Right renal cortex interstitium (tissue), 3 donors: Measurements from ENCODE around the gene IGFBPL1. TPM values are rescaled to one million over a fixed set of nuclear protein-coding genes. Genes with fewer than 3 reads are reported as not detected.
"Not testable (repeated sequence)": the region's sequence is repeated elsewhere in the genome, so short reads cannot be mapped to it uniquely, and the experiment has no call there.

Source experiments
- DNase-seq, 3 donors: peaks; one replicate each; pipeline ENCODE4 v3.0.0-alpha.2; 2013; ENCODE audit warnings: low read depth in 3 of 3, low spot score in 2 of 3
- polyA plus RNA-seq, 3 donors: library from polyadenylated mRNA; unstranded; fragments of 120-200 nt; gene quantifications; one replicate each; pipeline ENCODE4 v1.2.1, GENCODE V29; 2013; ENCODE audit not compliant: insufficient read length in 3 of 3

The IGFBPL1 gene, protein sequence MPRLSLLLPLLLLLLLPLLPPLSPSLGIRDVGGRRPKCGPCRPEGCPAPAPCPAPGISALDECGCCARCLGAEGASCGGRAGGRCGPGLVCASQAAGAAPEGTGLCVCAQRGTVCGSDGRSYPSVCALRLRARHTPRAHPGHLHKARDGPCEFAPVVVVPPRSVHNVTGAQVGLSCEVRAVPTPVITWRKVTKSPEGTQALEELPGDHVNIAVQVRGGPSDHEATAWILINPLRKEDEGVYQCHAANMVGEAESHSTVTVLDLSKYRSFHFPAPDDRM
- 1 to 10 TPM; 1.5 to 1.9 (median 1.8) TPM for polyA plus RNA-seq

DNA sequence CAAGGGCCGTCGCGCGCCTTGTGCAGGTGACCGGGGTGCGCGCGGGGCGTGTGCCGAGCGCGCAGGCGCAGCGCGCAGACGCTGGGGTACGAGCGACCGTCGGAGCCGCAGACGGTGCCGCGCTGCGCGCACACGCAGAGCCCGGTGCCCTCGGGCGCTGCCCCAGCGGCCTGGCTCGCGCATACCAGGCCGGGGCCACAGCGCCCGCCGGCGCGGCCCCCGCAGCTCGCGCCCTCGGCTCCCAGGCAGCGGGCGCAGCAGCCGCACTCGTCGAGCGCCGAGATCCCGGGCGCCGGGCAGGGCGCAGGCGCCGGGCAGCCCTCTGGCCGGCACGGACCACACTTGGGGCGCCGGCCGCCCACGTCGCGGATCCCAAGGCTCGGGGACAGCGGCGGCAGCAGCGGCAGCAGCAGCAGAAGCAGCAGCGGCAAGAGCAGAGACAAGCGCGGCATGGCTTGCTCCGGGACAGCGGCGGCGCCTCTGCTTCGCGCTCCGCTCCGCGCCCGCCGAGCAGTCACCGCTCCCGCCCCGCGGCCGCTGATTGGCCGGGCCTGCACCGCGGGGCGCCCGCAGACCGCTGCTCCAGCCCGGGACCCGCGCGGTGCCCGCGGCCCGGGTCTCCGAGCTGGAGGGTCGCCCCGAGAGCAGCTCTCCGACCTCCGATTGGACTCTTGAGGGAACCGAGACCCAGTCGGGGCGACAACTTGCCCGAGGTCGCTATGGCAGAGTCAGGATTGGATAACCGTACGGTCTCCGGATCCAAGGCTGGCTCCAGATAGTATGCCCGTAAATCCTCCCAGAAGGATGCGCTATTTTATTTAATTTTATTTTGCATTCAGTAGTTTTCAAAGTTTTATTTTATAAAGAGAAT, at the start of gene IGFBPL1:
Gene IGFBPL1 (minus strand): TSS at position 482 of the 871 bp plus-strand sequence. CDS start 30 bp downstream, at position 452.
- DNase-seq = no peak

DNA sequence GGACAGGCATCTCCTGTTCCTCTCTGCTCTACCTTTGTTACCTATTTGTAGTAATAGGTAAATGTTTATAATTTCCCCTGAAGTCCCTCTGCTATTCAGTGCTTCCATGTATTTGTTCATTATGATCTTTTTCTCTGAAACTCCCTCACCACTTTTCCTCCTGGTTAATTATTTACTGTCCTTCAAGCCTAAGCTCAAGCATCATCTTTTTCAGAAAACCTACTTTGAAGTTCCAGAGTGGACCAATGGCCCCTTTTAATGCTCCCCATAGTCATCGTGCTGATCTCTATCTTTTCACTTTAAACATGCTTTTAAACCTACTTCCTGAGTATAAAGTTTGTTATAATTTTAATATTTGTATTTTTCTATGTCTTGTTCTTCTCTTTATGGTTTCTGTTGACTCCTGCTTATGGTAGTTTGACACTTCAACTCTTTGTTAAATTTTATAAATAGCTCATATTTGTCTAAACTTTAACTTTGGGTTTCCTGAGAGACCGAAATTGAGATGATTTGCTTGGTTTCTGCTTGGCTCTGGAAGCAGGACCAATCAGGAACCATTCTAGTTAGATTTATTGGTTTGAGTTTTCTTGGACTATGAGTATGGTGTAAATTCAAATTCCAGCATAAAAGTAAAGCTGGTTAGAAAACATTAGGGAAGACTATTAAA, 48.5 kb upstream of the IGFBPL1 start:
- not testable (repeated sequence) for DNase-seq

DNA sequence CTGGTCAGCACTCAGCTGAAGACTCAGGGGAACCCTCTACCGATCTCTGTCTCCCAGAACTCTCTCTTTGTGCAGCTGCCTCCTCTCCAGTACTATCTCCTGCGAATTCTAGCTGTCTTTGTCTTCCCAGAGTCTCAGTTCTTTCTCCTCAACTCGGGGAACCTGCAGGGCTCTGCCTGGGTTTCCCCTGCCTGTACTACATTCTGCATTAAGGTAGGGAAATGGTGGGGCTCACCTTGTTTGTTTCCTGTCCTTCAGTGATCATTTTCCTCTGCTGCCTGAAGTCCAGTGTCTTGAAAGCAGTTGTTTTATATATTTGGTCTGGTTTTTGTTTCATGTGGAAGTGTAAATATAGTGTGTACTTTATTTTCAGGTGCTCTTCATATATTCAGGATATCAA, 43.1 kb upstream of the IGFBPL1 start:
- DNase-seq = no peak

DNA sequence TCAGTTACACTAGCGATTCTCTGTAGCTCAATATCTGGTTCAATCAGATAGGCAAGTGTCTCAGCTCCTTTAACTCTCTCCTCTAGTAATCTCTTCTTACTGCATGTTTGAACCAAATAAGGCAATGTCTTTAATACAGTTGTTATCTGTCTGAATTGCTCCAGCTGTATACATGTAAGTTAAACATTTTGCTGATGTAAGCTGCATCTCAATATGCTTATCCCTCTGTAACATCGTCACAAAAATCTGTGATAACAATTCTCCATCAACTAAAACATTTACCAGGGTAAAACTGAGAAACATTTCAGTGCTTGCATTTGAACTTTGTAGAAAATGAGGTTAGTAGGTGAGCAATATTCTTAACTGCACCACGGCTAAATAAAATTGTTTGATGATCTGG, 29.6 kb upstream of the IGFBPL1 start:
- DNase-seq = no peak

DNA sequence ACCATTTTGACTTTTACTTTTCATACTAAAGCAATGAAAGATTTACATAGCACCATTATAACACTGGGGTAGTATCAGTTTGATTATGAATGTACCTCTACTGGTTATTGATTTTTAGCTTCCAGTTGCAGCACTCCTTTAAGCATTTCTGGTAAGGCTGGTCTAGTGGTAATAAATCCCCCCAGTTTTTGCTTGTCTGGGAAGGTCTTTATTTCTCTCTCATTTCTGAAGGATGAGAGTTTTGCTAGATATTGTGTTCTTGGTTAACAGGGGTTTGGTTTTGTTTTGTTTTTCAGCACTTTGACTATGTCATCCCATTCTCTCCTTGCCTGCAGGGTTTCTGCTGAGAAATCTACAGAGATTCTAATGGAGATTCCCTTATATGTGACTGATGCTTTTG, 26.9 kb upstream of the IGFBPL1 start:
- DNase-seq = no peak

DNA sequence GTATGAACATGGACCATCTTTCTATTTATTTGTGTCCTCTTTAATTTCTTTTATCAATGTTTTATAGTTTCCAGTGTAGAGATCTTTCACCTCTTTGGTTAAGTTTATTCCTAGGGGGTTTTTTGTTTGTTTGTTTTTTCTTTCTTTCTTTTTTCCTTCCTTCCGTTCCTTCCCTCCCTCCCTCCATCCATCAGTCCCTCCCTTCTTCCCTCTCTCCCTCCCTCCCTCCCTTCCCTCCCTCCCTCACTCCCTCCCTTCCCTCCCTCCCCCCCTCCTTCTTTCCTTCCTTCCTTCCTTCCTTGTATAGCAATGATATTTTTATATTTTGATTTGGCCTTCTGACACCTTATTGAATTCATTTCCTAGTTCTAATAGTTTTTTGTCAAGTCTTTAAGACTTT, 23.4 kb upstream of the IGFBPL1 start:
- DNase-seq = no peak

DNA sequence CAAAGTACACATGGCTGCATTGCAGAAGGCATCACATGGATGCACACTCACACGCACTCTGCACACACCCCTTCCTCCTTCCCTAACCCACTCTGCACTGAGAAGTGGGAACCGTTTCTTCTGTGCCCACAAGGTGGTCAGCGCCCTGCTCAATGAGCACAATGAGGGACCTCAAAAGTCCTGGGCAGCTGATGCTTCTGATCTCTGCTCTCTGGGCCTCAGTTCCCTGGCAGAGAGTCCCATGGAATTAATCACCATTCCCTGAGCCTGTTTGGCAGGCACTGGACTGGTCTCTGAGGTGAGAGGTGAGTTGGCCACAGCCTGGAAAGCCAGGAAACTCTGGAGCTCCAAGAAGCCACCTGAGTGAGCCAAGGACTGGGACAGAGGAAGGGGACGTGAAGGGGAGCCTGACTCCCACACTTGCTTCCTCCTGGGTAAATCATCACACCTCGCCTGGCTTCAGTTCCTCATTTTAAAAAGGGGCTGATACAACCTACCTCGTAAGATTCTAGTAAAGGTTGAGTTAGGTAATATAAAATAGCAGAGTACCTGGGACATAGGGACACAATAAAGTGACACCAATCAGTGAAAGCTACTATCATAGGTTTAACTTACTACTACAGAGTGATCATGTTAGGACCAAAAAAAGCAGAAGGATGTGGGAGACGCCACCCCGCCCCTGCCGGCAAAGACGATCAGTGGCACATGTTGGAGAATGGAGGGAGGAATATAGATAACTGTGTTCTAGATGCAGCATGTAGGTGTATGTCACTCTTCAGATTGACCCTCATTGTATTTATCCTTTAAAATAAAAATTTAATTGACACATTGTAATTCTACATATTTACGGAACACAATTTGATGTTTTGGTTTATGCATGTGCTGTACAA, 21.1 kb upstream of the IGFBPL1 start:
- DNase-seq = no peak

DNA sequence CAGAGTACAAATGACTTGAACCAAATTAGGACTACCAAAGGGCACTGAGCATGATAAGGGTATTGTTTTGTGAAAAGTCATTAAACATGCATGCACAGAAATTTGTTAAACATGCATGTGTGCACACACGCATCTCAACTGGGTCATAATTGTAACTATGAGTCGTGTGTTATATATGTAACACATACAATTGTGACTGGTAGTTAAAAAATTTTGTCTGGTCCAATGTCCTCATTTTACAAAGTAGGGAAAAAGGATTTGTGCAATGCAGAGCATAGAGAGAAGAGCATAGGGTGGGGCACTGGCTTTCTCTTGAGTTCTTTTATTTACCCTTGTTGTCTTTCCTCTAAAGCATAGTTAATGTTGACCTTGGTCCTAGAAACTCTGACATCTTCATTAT, 19.3 kb upstream of the IGFBPL1 start:
- DNase-seq = no peak

DNA sequence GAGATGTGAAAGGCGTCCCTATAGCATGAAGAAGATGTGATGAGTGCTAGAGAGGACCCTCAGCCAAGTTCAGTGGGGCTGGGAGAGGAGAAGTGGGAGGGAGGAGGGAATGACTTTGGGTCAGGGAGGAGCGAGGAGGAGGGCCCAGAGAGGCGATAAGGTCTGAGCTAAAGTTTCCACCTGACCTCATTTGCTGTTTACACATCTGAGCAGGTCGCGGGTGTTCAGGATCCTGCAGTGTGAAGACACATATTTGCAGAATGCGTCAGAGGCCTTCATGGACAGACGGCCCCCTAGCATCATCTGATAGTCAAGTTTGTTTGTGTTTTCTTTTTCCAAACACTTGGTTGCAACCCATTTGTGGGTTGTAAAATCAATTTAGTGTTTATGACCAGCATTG, 18.9 kb upstream of the IGFBPL1 start:
- no peak for DNase-seq

DNA sequence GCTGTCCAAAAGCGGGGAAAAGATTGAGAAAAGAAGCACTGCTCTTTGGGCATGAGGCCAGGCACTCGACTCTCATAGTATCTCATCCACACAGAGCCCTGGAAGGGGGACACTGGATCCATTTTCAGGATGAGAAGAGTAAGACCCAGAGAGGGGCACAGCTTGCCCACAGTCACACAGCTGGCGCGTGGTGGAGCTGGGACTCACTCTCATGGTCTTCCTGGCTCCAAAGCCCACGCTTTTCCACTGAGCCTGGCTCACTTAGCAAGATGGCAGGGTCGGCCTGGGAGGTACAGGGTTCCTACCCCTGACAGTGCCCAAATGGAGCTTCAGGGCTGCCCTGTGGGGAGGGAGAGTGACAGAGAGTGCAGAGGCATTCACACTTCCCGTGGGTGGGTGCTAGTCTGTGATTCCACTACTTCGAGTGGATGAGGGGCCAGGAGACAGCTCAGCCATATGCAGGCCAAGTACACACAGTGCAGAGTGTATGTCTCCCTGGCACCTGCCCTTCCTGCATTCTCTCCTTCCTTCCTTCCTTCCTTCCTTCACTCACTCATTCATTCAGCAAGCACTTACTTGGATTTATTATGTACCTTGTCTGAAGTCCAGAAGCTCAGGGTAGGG, 18.3 kb upstream of the IGFBPL1 start:
- no peak for DNase-seq

DNA sequence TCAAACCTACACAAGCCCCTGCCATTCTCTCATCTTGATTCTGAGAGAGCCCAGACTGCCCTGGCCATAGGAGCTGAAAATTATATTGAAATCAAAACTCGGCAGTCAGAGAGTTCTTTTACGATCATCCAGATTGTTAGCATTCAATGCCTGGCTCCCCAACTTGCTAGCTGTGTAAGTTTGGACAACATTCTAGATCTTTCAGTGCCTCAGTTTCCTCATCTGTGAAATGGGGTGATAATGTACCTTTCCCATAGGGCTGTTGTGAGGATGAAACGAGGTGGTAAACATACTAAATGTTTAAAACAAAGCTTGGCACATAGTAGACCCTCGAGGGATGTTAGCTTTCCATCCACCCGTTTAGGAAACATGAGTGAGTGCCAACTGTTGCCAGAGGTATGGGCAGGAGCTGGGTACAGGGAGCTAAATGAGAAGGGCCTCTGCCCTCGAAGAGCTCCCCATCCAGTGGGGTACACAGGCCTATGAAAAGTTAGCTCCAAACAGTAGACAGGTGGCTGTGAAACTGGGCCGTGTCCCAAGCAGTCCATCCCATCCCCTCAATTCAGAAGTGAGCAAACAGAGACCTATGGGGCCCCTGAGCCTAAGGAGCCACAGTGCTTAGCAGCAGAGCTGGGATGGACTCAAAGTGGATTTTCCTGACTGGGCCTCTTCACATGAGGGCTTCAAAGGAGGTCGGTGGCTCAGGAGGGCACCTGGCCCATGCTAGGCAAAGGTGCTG, 17.3 kb upstream of the IGFBPL1 start:
- no peak for DNase-seq

DNA sequence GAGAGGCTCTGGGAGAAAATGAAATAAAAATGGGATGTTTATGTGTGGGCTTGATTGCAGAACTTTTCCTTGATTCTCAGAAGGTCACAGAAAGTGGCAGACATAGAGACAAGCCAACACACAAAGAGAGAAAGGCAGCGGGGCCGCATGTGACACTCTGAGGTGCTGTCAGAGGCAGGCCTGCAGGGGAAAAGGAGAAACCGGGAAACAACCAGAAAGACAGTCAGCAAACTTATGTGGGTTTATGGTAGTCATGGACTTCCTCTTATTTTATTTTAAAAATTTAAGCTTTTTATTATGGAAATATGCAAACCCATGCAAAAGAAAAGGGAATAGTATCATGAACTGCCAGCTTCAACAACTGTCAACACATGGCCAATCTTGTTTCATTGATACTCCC, 16.3 kb upstream of the IGFBPL1 start:
- no peak for DNase-seq

DNA sequence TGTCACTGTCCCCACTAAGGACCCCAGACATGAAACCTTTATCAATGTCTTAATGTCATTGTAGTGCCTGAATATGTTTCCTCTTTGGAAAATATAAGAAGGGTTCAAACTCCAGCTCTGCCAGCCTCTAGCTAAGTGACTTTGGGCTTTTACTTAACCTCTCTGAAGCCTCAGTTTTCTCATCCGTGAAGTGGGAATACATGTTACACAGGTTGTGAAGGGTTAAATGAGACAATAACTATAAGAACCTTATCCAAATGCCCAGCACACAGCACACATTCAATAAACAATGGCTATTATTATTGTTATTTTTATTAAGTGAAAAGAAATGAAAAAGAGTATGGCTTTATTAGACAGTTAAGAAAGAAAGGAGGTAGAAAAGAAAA, 15.7 kb upstream of the IGFBPL1 start:
- no peak for DNase-seq

DNA sequence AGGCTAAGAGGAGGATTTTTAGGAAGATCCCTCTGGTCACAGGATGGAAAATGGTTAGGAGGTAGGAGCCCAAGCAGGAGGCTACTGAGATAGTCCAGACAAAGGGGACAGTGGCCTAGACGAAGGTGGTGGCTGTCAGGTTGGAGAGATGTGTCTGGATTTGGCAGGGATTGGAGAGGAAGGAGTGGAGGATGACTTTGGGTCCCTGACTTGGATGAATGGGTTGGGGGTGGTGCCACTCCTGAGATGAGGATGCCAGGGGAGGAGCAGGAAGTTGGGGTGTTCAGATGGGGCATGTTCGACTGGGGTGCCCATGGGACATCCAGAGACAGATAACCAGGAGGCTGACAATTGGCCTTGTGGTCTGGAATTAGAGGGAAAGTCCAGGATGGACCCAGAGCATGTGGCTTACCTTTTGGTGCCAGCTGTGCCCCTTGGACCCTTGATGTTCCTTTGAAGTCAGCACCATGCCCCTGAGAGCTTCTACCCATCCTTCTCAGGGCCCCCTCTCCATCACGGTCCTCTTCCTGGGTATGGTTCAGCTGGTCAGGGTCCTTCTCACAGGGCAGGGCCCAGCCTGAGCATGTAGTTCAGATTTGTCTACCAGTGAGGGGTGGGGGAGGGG, 15.1 kb upstream of the IGFBPL1 start:
- DNase-seq = no peak

DNA sequence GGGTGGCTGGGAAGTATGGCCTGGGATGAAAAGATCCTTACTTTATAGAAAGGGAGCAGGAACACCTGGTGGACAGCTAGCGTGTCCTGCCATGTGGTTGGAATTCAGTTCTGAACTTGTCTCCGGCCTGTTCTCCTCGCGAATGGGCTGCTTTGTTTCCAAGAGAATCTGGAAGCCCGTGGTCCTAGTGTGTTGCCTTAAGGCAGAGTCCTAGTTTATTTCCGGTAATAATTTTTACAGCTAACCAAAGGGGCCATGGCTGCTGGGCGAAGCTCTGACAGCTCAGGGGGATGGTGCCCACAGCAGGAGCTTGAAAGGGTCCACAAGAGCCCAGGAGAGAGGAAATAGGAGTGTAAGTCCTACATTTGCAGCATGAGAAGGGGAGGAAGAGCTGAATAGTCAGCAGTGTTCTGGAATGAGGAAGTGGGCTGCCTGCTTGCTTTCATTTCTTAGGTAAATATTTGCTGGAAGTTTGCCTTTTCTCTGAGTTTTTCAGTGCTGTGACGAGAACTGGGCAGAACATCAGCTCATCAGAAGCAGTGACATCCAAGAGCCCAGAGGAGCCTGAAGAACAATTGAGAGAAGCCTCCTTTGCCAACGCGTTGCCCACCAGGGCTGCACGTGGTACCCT, 13.1 kb upstream of the IGFBPL1 start:
- no peak for DNase-seq

DNA sequence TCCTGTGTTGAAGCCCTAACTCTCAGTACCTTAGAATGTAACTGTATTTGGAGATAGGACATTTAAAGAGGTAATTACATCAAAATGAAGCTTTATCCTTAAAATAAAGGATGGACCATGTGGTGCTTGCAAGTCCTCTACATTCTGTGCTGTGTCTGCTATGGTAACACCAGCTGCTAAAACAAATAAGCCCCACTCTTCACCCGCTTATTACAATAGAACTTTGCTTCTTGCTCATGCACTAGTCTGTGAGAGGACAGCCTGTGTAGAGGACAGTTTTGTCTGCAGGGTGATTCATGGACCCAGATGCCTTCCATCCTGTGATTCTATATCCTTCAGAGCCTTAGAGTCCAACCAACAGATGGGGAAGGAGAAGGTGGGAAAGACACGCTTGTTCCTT, 12.5 kb upstream of the IGFBPL1 start:
- no peak for DNase-seq

DNA sequence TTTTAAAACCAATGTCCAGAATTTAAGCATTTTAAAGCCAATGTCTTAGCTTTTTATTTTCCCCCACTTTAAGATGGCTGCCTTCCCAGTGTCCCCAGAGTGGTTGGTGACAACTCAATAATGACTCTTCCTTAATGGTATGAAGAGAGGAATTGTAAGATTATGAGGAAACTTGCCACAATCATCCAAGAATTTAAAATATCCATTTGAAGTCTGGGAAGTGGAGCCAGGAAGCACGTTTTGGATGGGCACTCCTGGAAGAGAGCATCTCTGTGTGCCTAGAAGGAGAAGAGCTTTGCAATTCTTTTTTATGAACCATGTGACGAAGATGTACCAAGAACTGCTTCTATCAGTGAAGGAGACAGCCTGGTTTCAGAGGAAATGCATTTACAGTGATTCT, 11.3 kb upstream of the IGFBPL1 start:
- DNase-seq = no peak

DNA sequence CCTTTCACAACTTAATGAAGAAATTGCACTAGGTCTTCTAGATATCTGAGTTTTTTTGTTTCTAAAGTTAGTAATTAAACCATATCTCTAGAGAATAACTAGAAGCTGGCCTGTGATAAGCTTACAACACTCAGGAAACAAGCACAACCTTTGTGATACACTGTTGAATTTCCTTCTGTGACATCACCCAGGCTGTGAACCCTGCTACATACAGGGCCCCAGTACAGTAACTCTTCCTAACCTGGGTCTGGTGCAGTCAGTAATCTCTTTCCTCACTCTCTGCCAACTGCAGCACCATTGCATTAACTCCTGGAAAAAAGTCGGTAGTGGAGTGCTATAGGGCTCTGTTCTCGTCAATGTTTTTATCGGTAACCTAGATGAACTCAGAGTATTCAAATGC, 10.6 kb upstream of the IGFBPL1 start:
- DNase-seq = no peak

DNA sequence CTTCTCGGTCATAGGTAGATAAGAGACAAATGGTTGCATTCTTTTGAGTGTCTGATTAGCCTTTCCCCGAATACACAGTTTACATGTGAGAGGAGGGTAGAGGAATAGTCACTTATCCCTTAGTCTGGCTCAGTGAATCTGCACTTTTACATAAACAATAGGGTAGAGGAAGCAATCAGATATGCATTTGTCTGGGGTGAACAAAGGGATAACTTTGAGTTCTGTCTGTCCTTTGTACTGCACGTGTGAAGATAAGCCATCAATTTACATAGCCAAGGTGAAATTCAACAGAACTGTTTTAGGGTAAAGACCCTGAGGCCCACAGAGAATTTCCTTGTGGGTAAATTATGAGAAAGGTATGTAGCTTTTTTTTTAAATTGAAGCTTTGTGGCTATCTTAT, 10.1 kb upstream of the IGFBPL1 start:
- DNase-seq = no peak
